SIG-M5 treated with dmso at 0.1 percent for 504 hours (cell line): ENCODE results near the gene NUDT16L1.

Experiments used
- DNase-seq: peaks from one replicate; lab custom pipeline; 2025; ENCODE audit not compliant: unreplicated experiment; lab: John Stamatoyannopoulos, UW

NUDT16L1 gene

DNA sequence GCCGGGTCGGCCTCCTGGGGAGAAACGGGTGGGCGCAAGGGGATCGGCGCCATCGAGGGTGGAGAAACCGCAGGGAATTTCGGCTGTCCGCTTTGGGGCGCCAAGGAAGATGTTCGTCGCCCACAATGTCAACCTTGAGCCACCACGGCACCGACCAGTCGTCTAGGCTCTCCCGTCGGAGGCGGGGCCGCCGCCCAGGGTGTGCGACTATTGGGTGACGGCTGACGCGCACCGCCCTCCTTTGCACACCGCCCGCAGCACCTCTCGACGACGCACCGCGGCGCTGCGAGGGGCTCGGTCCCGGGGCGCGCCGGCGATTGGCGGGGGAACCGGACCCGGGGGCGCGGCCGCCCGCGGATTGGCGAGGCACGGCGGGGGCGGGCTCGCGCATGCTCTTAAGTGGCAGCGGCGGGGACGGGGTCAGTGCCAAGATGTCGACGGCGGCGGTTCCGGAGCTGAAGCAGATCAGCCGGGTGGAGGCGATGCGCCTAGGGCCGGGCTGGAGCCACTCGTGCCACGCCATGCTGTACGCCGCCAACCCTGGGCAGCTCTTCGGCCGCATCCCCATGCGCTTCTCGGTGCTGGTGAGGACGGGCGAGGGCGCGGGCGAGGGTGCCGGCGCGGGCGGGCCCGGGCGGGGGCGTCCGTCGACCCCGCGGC, at the start of gene NUDT16L1:
TSS of gene NUDT16L1 (plus strand) at position 267 of the 660 bp plus-strand sequence. CDS start at position 432, 165 bp downstream.
- peak; percentile 88 for DNase-seq

DNA sequence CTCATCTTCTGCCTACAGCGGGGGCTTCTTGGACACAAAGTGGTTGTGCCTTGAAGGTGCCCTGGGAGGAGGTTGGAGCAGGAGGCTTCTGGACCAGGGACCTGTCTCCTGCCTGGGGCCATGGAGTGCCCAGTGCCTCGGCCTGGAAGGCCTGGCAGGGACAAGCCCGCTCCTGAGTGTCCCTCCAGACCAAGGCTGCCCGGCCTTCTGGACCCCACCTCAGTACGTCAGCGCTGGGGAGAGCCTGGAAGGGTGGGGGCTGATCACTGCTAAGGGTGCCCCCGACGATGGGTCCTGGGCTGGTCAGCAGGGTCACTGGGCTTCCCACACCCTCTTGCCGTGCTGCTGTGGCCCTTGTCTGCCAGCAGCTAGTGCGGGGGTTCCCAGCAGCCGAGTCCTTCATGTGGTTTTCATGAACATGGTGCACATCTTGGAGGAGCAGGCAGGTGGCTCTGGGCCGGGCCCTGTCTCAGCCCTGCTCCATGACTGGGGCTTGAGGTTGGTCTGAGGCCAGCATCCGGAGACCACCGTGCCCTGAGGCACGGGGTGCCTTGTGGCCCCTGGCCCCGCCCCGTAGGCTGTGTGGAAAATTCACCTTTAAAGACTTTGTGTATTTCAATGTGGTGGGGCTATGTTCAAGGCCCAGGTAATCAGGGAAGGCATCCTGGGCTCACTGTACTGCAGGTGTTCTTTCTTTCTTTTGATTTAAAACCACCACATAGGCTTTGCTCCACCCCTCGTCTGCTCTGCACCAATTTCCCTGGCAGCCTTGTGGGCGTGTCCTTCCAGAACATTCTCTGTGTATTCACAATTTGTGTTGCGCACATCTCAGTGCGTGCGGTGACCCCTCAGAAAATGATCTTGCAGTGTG, 46.4 kb upstream of the NUDT16L1 start:
- DNase-seq = no peak

DNA sequence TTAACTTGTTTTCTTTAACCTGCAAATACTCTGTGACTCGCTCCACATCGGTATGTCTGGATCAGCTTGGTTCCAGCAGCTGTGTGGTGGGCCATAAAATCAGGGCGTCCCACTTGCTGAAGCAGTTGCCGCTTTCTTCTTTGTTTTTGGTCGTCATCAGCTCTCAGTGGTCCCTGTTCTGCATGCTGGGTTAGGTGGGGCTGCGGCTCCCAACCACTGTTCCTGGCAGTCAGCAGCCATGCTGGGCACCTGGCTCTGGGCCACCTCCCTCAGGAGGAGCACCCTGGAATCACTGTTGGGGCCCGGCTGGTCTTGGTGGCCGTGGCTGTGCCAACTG, 45.8 kb upstream of the NUDT16L1 start:
- DNase-seq = no peak

DNA sequence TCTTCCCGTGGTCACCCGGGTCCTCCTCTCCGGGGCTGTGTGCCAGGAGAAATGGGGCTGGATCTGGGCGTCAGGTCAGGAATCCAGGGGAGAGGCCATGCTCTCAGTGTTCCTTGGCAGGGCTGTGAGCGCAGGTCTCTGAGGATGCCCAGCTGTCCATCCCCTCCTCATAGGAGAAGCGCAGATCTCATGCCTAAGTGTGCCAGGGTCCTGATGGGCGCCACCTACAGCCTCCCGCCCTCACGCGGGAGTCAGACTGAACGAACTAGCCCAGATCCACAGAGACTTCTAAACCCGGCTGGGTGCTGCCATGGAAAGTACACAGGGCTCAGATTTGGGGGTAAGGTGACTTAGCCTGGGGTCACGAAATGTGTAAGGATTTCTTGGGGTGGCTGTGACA, 44.4 kb upstream of the NUDT16L1 start:
- DNase-seq = no peak

DNA sequence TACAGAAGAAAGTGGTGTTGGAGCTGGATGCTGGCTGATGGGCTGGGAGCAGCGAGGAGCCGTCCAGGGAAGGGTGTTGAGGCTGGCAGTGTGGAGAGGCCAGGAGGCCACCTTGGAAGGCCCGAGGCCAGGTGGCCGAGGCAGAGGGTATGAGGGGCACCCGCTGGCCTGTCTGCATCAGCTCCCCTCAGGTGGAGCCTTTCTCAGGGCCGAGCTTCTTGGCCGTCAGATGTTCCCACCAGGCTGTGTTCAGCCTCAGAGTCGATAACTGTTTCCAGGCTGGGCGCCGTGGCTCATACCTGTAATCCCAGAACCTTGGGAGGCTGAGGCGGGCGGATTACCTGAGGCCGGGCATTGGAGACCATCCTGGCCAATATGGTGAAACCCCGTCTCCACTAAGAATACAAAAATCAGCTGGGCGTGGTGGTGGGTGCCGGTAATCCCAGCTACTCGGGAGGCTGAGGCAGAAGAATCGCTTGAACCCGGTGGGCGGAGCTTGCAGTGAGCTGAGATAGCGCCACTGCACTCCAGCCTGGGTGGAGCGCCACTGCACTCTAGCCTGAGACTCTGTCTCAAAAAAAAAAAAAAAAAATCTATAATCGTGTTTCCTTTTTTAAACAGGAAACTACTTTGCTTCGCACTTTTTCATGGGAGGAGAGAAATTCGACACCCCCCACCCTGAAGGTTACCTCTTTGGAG, 43.5 kb upstream of the NUDT16L1 start:
- no peak for DNase-seq

DNA sequence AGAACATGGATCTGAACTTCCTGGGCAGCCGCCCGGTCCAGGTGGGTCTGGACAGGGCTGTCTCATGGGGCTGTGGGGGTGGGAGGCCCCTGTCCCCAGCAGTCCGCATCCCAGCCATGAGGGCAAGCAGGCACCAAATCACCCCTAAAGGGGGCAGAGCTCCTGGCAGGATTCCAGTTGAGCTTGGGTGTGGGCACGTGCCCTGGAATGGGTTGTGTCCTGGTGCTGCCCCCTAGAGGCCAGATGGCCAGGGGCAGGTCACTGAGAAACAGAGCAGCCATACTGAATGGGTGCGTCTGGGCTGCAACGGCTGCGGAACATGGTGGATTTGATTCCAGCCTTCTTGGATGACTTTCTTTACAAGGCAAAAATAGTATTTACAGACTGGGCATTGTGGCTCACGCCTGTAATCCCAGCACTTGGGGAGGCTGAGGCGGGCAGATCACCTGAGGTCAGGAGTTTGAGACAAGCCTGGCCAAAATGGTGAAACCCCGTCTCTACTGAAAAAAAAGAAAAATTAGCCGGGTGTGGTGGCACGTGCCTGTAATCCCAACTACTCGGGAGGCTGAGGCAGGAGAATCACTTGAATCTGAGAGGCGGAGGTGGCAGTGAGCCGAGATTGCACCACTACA, 42.8 kb upstream of the NUDT16L1 start:
- peak; percentile 47 for DNase-seq

DNA sequence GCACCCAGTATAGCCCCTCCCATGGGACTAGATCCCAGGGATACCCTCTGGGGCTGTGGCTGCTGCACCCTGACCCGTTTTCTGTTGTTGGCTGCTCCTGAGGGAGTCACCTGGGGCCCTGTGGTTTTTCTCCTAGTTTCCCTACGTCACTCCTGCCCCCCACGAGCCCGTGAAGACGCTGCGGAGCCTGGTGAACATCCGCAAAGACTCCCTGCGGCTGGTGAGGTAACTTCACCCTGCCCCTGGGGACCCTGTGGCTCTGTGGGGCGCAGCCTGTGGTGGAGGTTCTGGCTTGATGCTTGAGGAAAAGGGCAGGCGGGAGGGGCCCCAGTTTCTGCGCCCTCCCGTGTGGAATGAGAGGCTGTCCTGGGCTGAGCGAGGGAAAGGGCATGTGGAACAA, 41.5 kb upstream of the NUDT16L1 start:
- no peak for DNase-seq

DNA sequence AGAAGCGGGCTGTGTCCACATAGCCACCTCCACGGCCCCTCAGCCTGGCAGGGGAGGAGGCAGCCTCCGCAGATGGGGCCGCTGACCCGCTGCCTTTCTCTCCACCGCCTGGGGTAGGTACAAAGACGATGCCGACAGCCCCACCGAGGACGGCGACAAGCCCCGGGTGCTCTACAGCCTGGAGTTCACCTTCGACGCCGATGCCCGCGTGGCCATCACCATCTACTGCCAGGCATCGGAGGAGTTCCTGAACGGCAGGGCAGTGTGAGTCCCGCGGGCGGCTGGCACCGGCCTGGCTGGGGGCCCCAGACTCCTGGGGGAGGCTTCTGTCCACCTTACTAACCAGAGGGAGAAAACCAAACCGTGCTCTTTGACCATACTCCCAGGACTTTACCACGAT, 40.8 kb upstream of the NUDT16L1 start:
- DNase-seq = no peak

DNA sequence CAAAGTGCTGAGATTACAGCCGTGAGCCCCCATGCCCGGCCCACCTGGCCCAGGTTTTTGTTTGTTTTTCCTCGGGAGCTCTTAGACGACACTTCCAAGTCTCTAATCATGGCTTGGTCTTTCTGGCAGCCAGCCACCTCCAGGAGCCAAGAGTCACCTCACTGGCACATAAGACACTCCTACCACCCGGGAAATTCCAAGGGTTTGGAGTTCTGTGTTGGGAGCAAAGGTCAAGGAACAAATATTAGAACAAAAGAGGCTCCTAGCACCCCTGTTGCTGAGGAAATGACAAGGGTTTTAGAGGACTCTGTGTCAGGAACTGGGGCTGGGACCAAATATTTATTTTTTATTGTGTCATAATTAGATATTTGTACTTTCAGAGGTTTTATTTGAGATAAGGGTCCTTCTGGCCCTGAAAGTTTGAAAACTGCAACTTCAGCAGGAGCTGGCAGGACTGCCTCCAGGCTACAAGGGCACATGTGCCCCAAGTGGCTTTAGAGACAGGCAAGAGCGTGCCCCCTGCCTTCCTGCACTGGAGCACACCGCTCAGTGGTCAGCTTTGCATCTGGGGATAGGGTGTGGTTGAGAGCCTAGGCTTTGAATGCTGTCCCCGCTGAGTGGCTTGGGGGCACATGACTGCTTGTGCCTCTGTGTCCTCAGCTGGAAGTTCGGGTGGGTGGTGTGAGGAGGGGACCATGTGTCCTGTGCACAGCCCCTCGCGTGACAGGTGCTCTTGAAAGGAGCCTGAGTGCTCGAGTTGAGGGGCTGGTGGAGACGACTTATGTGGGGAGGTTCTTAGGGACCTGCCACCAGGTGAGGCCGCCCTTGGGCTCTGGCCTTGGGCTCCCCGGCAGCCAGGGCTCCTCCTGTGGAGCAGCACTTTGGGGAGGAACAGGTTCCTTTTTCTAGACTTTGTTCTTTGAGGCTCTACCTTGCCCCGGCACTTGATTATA, 39.1 kb upstream of the NUDT16L1 start:
- DNase-seq = no peak

DNA sequence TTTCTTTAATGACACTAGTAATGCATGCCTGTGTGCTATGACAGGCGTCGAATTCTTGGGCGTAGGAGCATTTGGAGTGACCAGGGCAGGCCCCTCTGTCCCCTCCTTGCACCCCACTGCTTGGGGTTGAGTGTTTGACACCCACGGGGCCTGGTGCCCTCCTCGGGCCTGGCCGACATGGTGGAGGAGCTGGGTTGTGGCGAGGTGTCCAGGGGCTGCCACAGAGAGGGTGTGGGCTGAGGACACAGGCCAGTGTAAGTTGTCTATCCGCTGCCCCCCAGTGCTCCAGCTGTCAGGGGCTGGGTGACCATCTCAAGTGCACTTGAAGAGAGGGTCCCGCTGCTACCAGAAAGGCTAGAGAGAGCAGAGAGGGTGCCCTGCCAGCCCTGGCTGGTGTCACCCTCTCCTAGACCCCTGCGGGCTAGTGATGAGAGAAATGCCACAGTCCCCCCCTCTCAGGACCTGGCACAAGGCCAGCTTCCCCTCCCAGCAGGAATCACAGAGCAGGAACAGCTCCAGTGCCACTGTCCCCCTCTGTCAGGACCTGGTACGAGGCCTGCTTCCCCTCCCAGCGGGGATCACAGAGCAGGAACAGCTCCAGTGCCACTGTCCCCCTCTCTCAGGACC, 38.3 kb upstream of the NUDT16L1 start:
- no peak for DNase-seq

DNA sequence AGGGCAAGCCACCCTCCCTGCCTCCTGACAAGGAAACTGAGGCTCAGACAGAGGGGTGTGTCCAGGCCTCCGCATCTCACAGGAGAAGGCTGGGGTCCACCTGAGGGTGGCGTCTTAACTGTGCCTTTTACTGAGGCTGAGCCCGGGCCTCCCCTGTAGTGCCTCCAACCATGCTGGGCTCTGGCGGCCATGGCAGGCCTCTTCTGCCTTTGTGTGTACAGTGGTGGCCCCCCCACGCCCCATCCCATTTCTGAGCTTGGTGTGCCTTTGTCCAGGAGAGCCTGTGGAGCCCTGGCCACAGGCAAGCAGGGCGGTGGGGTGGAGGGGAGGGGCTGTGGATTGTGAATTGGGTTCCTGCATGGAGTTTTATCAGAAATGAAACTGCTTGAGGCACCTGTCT, 37.6 kb upstream of the NUDT16L1 start:
- no peak for DNase-seq

DNA sequence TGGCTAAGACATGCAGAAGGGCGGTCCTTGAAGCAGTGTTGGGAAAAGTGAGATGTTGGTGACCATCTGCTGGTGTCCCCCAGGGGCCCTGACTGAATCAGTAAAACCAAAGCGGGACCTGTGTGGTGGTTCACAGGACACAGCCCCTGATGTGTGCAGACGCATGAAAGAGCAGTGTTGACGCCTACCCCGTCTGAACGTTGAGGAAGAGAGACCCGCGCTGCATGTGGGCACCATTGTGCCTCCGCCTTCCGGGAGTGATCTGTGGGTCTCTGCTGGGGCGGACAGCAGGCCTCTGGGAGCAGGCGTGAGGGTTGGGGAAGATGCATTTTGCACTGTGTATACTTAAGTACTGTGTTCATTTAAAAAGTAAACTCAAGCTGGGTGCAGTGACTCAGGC, 37.1 kb upstream of the NUDT16L1 start:
- no peak for DNase-seq

DNA sequence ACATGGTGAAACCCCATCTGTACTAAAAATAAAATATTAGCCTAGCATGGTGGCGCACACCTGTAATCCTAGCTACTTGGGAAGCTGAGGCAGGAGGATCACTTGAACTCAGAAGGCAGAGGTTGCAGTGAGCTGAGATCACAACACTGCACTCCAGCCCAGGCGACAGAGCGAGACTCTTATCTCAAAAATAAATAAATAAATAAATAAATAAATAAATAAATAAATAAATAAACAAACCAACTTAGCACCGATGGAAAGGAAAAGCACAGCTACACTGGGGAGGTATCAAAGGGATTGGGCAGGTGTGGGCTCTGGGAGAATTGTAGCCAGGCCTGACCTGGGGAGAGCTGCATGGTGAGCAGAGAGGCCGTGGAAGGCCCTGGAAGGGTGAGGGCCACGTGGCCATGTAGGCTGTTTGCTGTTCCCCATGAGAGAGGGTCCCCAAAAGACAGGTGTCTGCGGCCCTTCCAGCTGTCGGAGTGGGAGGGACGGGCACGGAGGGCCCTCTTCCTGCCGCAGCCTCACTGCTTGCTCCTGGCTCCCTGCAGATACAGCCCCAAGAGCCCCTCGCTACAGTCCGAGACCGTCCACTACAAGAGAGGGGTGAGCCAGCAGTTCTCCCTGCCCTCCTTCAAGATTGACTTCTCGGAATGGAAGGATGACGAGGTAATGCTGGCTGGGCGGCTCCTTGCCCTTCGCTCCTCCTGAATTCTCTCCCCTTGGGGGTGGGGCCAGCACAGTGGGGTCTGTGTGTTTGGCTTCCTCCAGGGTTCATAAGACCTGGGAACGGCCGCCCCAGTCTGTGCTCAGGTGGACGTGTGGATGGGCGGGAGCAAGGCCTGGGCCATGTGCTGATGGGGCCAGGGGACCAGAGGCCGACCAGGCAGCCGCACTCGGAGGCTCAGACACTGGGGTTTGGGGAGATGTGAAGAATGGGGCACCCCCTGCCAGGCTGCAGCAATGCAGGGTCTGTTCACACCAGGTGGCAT, 36.4 kb upstream of the NUDT16L1 start:
- no peak for DNase-seq

DNA sequence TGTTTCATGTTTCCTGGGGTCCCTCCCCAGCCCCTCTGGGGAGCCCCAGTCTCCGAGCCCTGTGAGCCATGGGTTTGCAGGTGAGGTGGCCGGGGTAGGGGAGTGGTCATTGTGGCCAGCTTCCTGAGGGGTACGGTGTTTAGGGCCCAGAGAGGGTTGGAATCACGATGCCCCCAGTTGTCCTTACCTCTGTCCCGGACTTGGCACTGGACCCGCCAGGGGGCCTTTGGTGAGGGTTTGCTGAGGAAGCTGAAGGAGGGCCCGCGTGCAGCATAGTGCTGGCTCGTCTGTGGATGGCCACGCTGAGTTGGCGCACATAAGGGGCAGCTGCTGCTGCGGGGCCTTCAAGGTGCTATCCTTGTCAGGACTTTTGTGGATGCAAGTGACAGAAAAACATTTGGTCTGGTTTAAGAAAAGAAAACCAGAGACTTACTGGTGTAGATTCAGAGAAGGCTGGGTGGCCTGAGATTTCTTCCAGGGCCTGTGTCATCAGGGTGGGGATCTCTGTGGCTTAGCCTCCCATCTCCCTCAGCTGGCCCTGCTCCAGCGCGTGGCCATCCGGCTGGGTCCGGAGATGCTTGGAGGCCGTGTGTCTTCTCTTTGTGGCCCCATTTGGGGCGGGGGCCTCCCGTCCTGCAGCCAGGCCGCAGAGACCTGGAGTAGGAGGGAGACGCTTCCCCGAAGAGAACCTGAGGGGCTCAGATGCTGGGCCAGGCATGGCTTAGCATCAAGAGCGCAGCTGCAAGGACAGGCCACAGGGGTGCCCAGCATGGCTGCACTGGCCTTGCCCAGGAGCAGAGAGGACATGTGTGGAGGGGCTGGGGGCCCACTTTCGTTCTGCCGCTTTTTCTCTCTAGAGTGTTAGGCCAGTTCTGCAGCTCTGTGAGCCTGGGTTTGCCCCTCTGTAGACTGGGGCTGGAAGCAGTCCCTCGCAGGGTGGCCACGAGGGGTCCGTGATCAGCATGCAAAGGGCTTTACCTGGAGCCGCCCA, 33.7 kb upstream of the NUDT16L1 start:
- no peak for DNase-seq

DNA sequence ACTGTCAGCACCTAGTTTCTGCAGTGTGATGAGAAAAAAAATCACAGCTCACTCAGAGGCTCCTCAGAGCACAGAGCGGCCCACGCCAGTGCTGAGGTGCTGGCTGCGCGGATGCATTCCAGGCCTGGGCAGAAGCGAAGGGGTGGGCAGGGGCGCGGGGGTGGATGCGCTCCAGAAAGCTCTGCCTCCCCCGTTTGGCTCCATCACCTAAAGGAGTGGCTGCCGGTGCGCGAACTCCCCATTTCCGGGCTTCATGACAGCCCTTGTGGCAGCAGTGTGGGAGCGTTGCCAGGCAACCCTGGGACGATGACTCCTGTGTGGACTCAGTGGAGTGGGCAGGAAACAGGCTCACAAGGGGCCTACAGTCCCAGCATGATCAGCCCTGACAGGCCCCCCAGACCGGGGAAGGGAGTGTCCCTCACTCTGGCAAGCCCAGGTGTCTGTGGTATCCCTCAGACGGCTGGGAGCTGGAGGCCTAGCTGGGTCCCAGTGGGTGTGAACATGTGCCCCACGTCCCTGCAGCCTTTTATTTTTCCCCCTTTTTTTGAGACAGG, 32.8 kb upstream of the NUDT16L1 start:
- no peak for DNase-seq

DNA sequence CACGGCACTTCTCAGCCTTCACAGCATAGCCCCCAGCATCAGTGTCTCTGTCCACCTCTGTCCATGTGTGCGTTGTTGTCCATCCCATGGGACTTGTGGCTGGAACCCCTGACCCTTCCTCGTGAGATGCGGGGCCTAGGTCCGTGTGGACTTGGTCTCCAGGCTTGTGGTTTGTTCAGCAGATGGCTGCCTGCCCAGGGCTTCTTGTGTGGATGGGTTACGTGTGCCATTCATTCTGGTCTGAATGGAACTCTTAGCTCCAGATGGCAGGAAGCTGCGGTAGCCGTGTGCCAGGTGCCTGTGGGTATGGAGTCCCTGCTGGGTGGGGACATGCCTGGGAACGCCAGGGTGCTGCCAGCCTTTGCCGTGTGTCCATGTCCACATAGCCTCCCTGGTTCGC, 31.7 kb upstream of the NUDT16L1 start:
- DNase-seq = no peak

DNA sequence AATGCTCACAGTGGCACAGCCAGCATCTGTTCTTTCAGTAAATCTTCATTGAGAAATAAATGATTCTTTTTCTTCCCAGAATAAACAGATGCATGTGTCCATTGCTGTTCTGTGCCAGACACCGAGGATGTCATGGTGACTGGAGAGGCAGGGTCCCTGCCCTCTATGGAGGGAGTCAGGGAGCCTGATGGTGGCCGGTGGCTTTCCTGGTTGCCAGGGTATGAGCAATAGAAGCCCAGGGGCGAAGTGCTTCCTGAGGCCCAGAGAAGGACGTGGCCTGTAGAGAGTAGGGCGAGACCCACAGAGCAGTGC, 29.9 kb upstream of the NUDT16L1 start:
- no peak for DNase-seq
